ENCODE data around the gene ARFIP1.
"Not testable (repeated sequence)": the region's sequence is repeated elsewhere in the genome, so short reads cannot be mapped to it uniquely, and the experiment has no call there.

Gene ARFIP1

DNA sequence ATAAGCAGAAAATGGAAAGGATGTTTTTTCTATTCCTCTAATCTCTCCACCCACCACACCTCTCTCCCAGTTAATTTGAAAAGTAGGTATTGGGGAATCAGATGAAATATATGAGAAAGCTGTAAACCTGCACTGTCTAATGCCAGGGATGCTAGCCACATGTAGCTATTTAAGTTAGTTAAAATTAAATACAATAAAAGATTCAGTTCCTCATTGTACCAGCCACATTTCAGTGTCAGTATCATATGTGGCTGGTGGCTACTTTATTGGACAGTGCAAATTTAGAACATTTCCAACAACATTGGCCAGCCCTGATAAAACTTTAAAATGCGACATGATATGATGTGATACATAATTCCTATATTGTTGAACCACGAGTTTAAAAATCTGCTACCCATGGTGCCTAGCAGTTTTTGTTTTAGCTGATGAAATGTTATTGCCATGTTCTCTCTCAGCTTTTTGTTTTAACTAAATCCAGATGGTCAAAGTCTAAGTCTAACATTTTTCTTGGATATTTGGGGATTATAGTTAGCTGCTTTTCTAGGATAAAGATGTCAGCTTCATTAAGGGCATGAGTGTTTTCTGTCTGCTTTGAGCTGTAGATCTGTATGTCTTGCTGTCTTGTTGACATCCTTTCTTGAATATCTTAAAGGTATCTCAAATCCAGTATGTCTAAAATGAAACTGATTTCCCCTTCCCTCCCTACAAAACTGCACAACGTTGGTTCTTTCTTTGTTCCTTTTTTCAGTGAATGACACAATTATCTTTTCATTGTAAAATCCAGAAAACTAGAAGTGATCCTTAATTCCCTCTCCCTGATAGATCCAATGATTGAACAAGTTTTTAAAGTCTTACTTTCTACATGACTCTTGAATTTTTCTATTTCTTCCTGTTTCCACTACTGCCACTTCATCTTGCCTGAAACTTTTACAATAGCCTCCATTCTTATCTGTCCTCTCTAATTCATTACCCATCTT lies 6.2 kb downstream of the ARFIP1 start:
- DNase-seq: no peak

DNA sequence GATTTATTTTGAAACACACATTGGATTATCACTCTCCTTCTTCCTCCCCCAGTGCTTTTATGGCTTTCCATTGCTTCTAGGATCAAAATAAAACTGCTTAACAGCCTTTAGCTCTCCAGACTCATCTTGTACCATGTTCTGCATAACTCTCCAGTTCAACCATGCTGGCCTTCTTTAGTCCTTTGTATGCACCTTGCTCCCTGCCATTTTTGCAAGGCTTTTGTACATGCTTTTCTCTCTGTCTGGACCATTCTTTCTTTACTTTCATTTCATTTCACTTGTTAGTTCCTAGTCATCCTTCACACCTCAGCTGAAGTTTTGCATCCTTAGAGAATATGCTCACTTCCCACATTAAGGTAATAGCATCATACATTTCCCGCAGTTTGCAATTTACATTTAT lies 6.9 kb downstream of the ARFIP1 start:
- DNase-seq: peak; percentile 6

- DNase-seq: no peak
Observed at GRCh38 chr4:152795891-152796290, 16.1 kb downstream of the ARFIP1 start.

GRCh38 chr4:152803541-152803940 lies 23.8 kb downstream of the ARFIP1 start:
- DNase-seq: peak; percentile 38

DNA sequence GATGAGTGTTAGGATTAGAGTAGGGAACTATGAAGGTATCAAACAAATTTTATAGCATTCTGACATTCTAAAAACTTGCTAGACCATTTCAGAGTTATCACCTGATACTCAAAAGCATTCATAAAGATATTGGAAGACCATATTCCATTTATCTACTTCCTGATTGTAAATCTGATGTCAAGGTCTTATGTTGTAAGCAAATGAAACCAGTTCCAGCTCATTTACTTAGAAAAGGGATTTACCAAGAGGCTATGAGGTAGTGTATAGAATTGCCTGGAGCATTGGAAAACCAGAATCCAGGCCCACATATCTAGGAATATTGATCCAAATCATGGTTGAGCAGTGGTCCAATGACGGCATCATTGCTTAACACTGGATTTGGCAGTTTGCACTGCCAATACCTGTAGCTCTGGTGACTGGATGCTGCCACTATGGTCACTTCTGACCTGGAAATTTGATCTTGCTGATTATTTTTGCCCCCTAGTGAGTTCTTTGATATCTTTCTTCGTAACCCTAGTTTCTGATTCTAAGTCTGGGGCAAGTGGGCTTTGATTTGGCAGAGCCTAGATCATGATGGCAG lies 25.4 kb downstream of the ARFIP1 start:
- DNase-seq: no peak

- DNase-seq: no peak
Observed at GRCh38 chr4:152805818-152806217, 26.1 kb downstream of the ARFIP1 start.

- no peak for DNase-seq
Observed at GRCh38 chr4:152806501-152807125, 26.9 kb downstream of the ARFIP1 start.

GRCh38 chr4:152807294-152807829 lies 27.6 kb downstream of the ARFIP1 start:
- no peak for DNase-seq

DNA sequence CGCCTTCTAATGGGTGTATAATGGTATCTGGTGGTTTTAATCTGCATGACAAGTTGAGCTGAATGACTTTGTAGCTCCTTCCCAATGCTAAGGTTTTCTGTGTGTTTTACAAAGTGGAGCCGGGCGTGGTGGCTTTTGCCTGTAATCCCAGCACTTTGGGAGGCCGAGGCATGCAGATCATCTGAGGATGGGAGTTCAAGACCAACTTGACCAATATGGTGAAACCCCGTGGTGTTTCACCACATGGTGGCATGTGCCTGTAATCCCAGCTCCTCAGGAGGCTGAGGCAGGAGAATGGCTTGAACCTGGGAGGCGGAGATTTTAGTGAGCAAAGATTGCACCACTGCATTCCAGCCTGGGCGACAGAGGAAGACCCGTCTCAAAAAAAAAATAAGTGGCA lies 28.9 kb downstream of the ARFIP1 start:
- no peak for DNase-seq

DNA sequence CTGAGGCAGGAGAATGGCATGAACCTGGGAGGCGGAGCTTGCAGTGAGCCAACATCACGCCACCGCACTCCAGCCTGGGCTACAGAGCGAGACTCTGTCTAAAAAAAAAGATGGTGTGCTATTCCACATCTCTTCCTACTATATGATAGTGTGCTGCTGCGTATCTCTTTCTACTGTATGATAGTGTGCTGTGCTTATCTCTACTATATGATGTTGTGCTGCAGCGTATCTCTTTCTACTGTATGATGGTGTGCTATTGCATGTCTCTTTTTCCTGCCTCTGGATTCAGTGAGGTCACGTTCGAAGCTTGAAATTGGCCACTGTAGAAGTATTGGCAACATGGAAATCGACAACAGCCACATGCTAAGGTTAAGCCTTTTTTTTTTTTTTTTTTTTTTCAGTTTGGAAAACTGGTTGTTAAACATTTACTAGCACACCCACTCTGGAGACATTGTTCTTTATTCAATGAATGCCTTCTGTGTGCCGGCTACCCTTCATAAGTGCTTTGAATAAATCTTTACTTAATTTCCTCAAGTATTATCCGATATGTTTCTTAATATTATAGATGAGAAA lies 31.0 kb downstream of the ARFIP1 start:
- DNase-seq: no peak

- DNase-seq: no peak
Observed at GRCh38 chr4:152815078-152815477, 35.3 kb downstream of the ARFIP1 start.

- DNase-seq: no peak
Observed at GRCh38 chr4:152817331-152817730, 37.6 kb downstream of the ARFIP1 start.

DNA sequence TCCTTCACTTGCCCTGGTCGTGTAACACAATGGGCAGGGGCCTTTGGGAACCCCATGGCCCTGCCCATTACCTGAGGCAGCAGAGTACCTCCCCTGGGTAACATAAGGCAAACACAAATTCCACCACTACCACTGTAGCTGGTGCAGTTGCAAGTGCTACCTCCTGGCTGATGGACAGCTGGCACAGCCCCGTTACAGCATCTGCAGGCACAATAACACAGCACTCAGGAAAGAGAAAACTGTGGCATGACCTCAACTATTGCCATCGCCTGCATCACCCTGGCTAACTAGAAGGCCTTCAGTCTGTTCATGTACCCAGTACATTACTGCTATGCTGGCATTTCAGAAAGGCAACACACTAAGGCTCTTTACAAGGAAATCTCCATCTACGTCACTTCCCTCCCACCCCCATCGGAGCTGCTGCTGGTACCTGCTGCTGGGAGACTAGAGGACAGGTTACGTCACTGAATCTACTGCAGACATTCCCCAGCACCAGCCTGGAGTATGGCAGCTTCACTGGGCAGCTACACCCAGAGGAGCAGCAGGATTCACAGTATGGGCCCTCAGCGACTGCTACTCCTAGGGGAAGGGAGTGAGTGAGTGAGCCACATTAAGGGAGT lies 39.4 kb downstream of the ARFIP1 start:
- no peak for DNase-seq

DNA sequence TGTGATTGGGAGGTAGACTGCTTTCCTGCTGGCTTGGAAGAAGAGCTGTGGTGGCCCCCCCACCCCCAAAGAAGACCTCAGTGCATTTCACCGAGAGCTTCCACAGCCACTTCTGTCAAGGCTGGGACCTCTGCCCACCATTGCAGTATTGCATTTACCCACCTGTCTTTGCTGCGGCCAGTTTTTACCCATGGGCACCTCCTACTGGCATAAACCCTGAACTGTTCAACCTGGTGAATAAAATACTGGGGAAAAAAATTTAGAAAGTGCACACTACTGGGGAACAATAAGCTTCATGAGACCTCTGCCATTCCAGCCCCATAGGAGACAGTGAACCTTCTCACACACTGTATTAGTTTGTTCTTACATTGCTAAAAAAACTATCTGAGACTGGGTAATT lies 40.3 kb downstream of the ARFIP1 start:
- DNase-seq: no peak

DNA sequence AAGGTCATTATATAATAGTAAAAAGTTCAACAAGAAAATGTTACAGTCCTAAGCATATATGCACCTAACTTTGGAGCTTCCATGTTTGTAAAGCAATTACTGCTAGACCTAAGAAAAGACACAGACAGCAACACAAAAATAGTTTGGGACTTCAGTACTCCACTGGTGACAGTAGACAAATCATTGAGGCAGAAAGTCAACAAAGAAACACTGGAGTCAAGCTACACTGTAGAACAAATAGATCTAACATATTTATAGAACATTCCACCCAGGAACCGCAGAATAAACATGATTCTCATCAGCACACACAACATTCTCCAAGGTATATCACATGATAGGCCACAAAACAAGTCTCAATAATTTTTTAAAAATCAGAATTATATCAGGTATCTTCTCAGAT lies 42.6 kb downstream of the ARFIP1 start:
- DNase-seq: no peak

GRCh38 chr4:152824561-152824960 lies 44.8 kb downstream of the ARFIP1 start:
- no peak for DNase-seq

GRCh38 chr4:152825336-152825735 lies 45.6 kb downstream of the ARFIP1 start:
- DNase-seq: no peak

- DNase-seq: no peak
Observed at GRCh38 chr4:152828122-152828521, 48.4 kb downstream of the ARFIP1 start.

DNA sequence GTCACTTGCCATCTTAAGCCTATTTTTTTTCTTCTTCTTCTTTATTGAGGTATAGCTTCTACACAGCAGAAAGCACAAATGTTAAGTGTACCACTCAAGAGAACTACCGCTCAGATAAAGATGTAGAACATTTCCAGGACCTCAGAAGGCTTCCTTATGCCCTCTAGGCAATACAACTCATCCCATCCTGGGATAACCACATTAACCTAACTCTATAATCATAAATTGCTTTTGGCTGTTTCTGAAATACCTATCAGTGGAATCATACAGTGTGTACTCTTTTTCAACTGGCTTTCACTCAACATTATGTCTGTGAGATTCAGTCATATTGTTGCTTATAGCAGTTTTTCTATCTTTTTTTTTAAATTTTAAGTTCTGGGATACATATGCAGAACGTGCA lies 51.7 kb downstream of the ARFIP1 start:
- no peak for DNase-seq

- DNase-seq: no peak
Observed at GRCh38 chr4:152836936-152837335, 57.2 kb downstream of the ARFIP1 start.

DNA sequence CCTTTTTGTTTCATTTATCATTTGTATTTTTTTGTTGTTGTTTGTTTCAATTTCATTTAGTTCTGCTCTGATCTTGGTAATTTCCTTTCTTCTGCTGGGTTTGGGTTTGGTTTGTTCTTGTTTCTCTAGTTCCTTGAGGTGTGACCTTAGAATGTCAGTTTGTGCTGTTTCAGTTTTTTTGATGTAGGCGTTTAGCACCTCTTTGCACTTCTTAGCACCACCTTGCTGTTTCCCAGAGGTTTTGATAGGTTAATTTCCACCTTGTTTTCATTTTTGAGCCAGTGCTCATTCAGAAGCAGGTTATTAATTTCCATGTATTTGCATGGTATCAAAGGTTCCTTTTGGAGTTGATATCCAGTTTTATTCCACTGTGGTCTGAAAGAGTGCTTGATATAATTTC lies 60.0 kb downstream of the ARFIP1 start:
- DNase-seq: not testable (repeated sequence)

GRCh38 chr4:152843481-152844090 lies 63.8 kb downstream of the ARFIP1 start:
- peak; percentile 33 for DNase-seq

All from NCI-H82 (cell line).